ENCODE measurements around the gene ELMO3. TPM values are rescaled to one million over a fixed set of nuclear protein-coding genes. Genes with fewer than 3 reads are reported as not detected.

Gene ELMO3
- total RNA-seq, 6 experiments from 2014 or later: 1.8 to 8.0 (median 4.6) TPM

DNA sequence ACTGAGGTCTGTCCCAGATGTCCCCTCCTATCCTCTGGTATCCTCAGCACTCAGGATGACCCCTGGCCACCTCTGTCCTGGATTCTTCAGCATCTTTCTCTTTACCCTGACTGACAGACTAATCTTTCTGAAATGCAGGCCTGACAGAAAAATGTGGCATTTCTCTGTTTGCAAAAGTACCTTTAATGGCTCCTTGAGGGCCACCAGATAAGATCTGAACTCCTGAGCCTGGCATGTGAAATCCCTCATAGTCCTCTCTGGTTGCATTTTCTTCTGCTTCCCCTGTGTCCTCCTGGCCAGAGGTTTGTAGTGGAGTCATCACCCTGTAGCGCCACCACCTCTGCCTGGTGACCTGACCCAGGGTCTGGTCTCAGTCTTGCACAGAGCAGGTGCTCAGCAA lies 2.0 kb upstream of the ELMO3 start:
- Histone ChIP-seq H3K27me3 (no peaks in the 10 kb centered on the region), H3K9me3 (no peaks in the 10 kb centered on the region), H3K4me1 (peaks cover 0 to 24% (median 6%) of the 10 kb centered on the region in 4 donors), H3K27ac (no peak overlapping the region), H3K4me3 (no peak overlapping the region), H3K36me3 (peaks cover 0 to 41% (median 18%) of the 10 kb centered on the region in 4 donors)
- WGBS (ENCODE audit: insufficient coverage, low coverage, low lambda C conversion rate, missing lambda C conversion rate): no CpG with 5 or more reads among the region's 1 CpG
- TF ChIP-seq POLR2A (IDR thresholded peaks at IDR 0.05): no peak
- TF ChIP-seq, protein P1, sequence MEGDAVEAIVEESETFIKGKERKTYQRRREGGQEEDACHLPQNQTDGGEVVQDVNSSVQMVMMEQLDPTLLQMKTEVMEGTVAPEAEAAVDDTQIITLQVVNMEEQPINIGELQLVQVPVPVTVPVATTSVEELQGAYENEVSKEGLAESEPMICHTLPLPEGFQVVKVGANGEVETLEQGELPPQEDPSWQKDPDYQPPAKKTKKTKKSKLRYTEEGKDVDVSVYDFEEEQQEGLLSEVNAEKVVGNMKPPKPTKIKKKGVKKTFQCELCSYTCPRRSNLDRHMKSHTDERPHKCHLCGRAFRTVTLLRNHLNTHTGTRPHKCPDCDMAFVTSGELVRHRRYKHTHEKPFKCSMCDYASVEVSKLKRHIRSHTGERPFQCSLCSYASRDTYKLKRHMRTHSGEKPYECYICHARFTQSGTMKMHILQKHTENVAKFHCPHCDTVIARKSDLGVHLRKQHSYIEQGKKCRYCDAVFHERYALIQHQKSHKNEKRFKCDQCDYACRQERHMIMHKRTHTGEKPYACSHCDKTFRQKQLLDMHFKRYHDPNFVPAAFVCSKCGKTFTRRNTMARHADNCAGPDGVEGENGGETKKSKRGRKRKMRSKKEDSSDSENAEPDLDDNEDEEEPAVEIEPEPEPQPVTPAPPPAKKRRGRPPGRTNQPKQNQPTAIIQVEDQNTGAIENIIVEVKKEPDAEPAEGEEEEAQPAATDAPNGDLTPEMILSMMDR (IDR thresholded peaks at IDR 0.05): no peak
- intact Hi-C loops (cut with DNase I): loop anchor here in 1 of 2 donors (5.0 kb wide), 1 partner anchor 35 kb away; no protein-coding TSS in a partner anchor
- ATAC-seq: no peak
- DNase-seq: no peak

DNA sequence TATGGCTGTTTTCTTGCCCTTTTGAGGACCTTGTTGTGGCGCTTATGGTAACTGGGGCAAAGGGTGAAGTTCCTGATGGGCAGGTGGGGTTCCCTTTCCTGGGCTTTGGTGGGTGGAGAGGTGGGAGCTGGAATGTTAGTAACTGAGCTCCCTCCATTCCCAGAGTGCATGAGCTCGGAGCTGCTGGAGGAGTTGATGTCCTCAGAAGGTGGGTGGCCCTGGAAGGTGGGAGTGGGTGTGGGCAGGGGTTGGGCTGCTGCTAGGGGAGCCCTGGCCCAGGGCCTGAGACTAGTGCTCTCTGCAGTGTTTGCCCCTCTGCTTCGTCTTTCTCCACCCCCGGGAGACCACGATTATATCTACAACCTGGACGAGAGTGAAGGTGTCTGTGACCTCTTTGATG lies 1.2 kb upstream of the ELMO3 start:
- ATAC-seq (no peak), DNase-seq (no peak)
- intact Hi-C loops (cut with DNase I): loop anchor here in 1 of 2 donors (5.0 kb wide), 1 partner anchor 35 kb away; no protein-coding TSS in a partner anchor
- Histone ChIP-seq H3K27me3 (no peaks in the 10 kb centered on the region), H3K36me3 (peaks cover 0 to 44% (median 18%) of the 10 kb centered on the region in 4 donors), H3K9me3 (no peaks in the 10 kb centered on the region), H3K27ac (no peak overlapping the region), H3K4me3 (no peak overlapping the region), H3K4me1 (peaks cover 0 to 21% (median 5%) of the 10 kb centered on the region in 4 donors)
- TF ChIP-seq, protein P1 (IDR thresholded peaks at IDR 0.05): no peak
- TF ChIP-seq POLR2A (IDR thresholded peaks at IDR 0.05): no peak
- WGBS (ENCODE audit: insufficient coverage, low coverage, low lambda C conversion rate, missing lambda C conversion rate): 40% methylated on average over 1 of the region's 6 CpGs

DNA sequence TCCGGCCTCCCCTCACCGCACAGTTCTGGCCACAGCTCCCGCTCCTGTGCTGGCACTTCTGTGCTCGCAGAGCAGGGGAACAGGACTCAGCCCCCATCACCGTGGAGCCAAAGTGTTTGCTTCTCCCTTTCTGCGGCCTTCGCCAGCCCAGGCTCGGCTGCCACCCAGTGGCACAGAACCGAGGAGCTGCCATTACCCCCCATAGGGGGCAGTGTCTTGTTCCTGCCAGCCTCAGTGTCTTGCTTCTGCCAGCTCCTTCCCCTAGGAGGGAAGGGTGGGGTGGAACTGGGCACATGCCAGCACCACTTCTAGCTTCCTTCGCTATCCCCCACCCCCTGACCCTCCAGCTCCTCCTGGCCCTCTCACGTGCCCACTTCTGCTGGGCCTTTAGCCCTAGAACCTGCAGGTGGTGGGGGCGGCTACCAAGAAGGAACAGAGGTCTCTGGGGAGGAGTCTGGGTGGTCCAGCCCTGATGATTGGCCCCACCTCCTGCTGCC lies 645 bp upstream of the ELMO3 start:
- 35% methylated on average over 4 of the region's 12 CpGs for WGBS (ENCODE audit: insufficient coverage, low coverage, low lambda C conversion rate, missing lambda C conversion rate)
- no peak overlapping the region for H3K27ac ChIP-seq
- peaks cover 0 to 16% (median 2%) of the 10 kb centered on the region in 4 donors for H3K4me1 ChIP-seq
- peaks cover 0 to 47% (median 18%) of the 10 kb centered on the region in 4 donors for H3K36me3 ChIP-seq
- intact Hi-C loops (cut with DNase I): loop anchor here in 1 of 2 donors (5.0 kb wide), 1 partner anchor 34 kb away; no protein-coding TSS in a partner anchor
- H3K9me3 ChIP-seq: no peaks in the 10 kb centered on the region
- DNase-seq (no peak), ATAC-seq (peak; percentile 5 to 50 (median 36))
- TF ChIP-seq, protein P1 (IDR thresholded peaks at IDR 0.05): peak; percentile 26 to 49 (median 30)
- no peak for TF ChIP-seq POLR2A (IDR thresholded peaks at IDR 0.05)
- no peak overlapping the region for H3K4me3 ChIP-seq
- no peaks in the 10 kb centered on the region for H3K27me3 ChIP-seq

DNA sequence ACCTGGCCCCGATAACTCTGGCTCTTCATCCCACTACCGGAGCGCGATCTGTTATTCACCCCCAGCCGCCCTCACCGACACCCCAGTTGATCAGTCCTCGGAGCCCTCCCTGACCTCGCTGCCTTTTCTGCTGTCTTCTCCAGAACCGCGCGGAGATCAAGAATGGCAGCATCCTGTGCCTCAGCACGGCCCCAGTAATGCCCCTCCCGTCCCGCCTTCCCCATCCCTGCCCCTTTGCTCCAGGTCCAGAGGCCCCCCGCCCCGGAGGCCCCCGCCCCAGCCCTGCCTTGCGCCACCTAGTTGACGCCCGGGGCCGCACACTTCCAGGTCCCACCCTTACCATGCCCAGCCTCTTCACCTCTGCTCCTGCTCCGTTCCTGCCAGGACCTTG lies 872 bp downstream of the ELMO3 start:
- H3K9me3 ChIP-seq: no peaks in the 10 kb centered on the region
- TF ChIP-seq POLR2A (IDR thresholded peaks at IDR 0.05): no peak
- TF ChIP-seq, protein P1 (IDR thresholded peaks at IDR 0.05): no peak
- no peaks in the 10 kb centered on the region for H3K27me3 ChIP-seq
- no peak overlapping the region for H3K27ac ChIP-seq
- peak; percentile 1 to 12 (median 5) for ATAC-seq
- peak overlapping the region; percentile 30 to 58 (median 51) for H3K4me3 ChIP-seq
- WGBS (ENCODE audit: insufficient coverage, low coverage, low lambda C conversion rate, missing lambda C conversion rate): 40% methylated on average over 5 of the region's 22 CpGs
- DNase-seq: no peak
- H3K36me3 ChIP-seq: peaks cover 0 to 39% (median 14%) of the 10 kb centered on the region in 4 donors
- intact Hi-C loops (cut with DNase I): loop anchor here in 1 of 2 donors (5.0 kb wide), 1 partner anchor 32 kb away; no protein-coding TSS in a partner anchor
- peaks cover 0 to 7% (median 0%) of the 10 kb centered on the region in 4 donors for H3K4me1 ChIP-seq
